ENCODE measurements around the gene COL1A2.

The COL1A2 gene

DNA sequence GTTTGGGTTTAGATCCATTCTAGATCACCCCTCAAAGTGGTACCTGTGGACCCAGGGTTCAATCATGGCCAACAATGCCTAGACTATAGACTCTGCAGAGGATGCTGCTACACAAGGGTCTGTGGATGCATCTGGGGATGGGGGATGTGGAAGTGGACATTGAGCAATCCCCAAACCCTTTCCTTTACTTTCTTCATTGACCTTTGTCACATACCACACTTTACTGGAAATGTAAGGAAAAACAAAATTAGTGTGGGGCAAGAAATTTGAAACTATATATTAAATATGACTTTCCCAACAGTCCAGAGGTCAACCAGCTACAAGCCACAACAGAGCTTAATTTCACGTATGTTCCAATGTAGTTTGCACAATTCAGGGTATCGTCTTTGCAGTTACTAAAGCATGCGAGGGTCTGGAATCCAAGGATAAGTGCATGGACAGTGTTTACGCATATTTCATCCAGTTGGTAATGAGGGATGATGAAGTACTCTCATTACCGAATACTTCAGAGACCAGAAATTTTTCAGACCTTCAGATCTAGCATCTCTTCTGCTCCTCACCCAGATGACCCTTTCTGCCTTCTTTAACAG, 81.7 kb downstream of the COL1A2 start:
- Histone ChIP-seq H3K9me2 (replicated peaks; ENCODE audit: low read depth, low read length) (no peaks in the 10 kb centered on the region), H3K79me2 (ENCODE audit: insufficient read depth, low read length) (no peaks in the 10 kb centered on the region), H3K4me3 (ENCODE audit: low read length, poor library complexity, severe bottlenecking) (no peak overlapping the region), H4K20me1 (ENCODE audit: insufficient read depth, low read length, poor library complexity, severe bottlenecking) (no peaks in the 10 kb centered on the region), H3K9ac (ENCODE audit: low read depth, low read length, poor library complexity, severe bottlenecking) (no peak overlapping the region), H3K9me3 (ENCODE audit: insufficient read depth, low read depth, low read length) (no peaks in the 10 kb centered on the region), H2AFZ (ENCODE audit: low read length) (no peak overlapping the region), H3K36me3 (ENCODE audit: insufficient read depth, low read length) (no peaks in the 10 kb centered on the region), H3K4me2 (ENCODE audit: low read depth, low read length, poor library complexity, severe bottlenecking) (no peak overlapping the region), H3F3A (ENCODE audit: low read depth) (no peaks in the 10 kb centered on the region), H3K4me1 (ENCODE audit: insufficient read depth, low read length, poor library complexity, severe bottlenecking) (no peaks in the 10 kb centered on the region), H3K27me3 (ENCODE audit: insufficient read depth, low read length, poor library complexity, severe bottlenecking) (no peaks in the 10 kb centered on the region)
- TF ChIP-seq EZH2phosphoT487 (IDR thresholded peaks at IDR 0.05; ENCODE audit: borderline replicate concordance), result no peak
- TF ChIP-seq, protein P1, sequence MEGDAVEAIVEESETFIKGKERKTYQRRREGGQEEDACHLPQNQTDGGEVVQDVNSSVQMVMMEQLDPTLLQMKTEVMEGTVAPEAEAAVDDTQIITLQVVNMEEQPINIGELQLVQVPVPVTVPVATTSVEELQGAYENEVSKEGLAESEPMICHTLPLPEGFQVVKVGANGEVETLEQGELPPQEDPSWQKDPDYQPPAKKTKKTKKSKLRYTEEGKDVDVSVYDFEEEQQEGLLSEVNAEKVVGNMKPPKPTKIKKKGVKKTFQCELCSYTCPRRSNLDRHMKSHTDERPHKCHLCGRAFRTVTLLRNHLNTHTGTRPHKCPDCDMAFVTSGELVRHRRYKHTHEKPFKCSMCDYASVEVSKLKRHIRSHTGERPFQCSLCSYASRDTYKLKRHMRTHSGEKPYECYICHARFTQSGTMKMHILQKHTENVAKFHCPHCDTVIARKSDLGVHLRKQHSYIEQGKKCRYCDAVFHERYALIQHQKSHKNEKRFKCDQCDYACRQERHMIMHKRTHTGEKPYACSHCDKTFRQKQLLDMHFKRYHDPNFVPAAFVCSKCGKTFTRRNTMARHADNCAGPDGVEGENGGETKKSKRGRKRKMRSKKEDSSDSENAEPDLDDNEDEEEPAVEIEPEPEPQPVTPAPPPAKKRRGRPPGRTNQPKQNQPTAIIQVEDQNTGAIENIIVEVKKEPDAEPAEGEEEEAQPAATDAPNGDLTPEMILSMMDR (conservative IDR thresholded peaks at IDR 0.05; ENCODE audit: low read length), result no peak

- Histone ChIP-seq H3K27me3 (ENCODE audit: insufficient read depth, low read length, poor library complexity, severe bottlenecking) (no peaks in the 10 kb centered on the region), H3K9me3 (ENCODE audit: insufficient read depth, low read depth, low read length) (no peaks in the 10 kb centered on the region), H3F3A (ENCODE audit: low read depth) (no peaks in the 10 kb centered on the region), H3K4me3 (ENCODE audit: low read length, poor library complexity, severe bottlenecking) (no peak overlapping the region), H3K79me2 (ENCODE audit: insufficient read depth, low read length) (no peaks in the 10 kb centered on the region), H3K4me2 (ENCODE audit: low read depth, low read length, poor library complexity, severe bottlenecking) (no peak overlapping the region), H3K9me2 (replicated peaks; ENCODE audit: low read depth, low read length) (no peaks in the 10 kb centered on the region), H3K36me3 (ENCODE audit: insufficient read depth, low read length) (no peaks in the 10 kb centered on the region), H4K20me1 (ENCODE audit: insufficient read depth, low read length, poor library complexity, severe bottlenecking) (no peaks in the 10 kb centered on the region), H3K9ac (ENCODE audit: low read depth, low read length, poor library complexity, severe bottlenecking) (no peak overlapping the region), H3K4me1 (ENCODE audit: insufficient read depth, low read length, poor library complexity, severe bottlenecking) (no peaks in the 10 kb centered on the region), H2AFZ (ENCODE audit: low read length) (no peak overlapping the region)
- TF ChIP-seq, protein P1 (conservative IDR thresholded peaks at IDR 0.05; ENCODE audit: low read length), result no peak
- no peak for TF ChIP-seq EZH2phosphoT487 (IDR thresholded peaks at IDR 0.05; ENCODE audit: borderline replicate concordance)
These were observed 83.2 kb downstream of the COL1A2 start for GRCh38 chr7:94477878-94478277.

DNA sequence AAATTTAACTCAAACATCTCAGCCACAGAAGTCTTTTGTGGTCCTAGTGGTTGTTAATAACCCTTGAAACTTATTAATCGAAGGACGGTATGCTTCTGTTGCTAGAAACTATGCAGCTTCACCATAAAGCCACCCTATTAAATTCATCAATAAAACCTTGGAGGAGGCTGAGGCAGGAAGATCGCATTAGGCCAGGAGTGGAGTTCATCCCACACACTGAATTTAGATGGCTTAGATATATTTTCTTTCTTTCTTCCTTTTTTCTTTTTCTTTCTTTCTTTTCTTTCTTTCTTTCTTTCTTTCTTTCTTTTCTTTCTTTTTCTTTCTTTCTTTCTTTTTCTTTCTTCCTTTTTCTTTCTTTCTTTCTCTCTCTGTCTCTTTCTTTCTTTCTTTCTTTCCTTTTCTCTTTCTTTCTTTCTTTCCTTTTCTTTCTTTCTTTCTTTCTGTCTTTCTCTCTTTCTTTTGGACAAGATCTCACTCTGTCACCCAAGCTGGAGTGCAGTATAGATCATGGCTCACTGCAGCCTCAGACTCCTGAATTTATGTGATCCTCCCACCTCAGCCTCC, 84.0 kb downstream of the COL1A2 start:
- Histone ChIP-seq H3K9ac (ENCODE audit: low read depth, low read length, poor library complexity, severe bottlenecking) (no peak overlapping the region), H3K4me1 (ENCODE audit: insufficient read depth, low read length, poor library complexity, severe bottlenecking) (no peaks in the 10 kb centered on the region), H3K4me2 (ENCODE audit: low read depth, low read length, poor library complexity, severe bottlenecking) (no peak overlapping the region), H3K27me3 (ENCODE audit: insufficient read depth, low read length, poor library complexity, severe bottlenecking) (no peaks in the 10 kb centered on the region), H4K20me1 (ENCODE audit: insufficient read depth, low read length, poor library complexity, severe bottlenecking) (no peaks in the 10 kb centered on the region), H3K9me3 (ENCODE audit: insufficient read depth, low read depth, low read length) (no peaks in the 10 kb centered on the region), H2AFZ (ENCODE audit: low read length) (no peak overlapping the region), H3K4me3 (ENCODE audit: low read length, poor library complexity, severe bottlenecking) (no peak overlapping the region), H3K36me3 (ENCODE audit: insufficient read depth, low read length) (no peaks in the 10 kb centered on the region), H3K79me2 (ENCODE audit: insufficient read depth, low read length) (no peaks in the 10 kb centered on the region), H3K9me2 (replicated peaks; ENCODE audit: low read depth, low read length) (no peaks in the 10 kb centered on the region), H3F3A (ENCODE audit: low read depth) (no peaks in the 10 kb centered on the region)
- no peak for TF ChIP-seq EZH2phosphoT487 (IDR thresholded peaks at IDR 0.05; ENCODE audit: borderline replicate concordance)
